OCI-LY3 (cell line): Measurements from ENCODE around the gene FAM181A.

Experiments
- EZH2phosphoT487 ChIP-seq: fragments of 200-600 bp; shearing (Covaris generic); IDR thresholded peaks from 2 replicates; pipeline ENCODE4 v1.6.1; 2018; ENCODE audit warnings: antibody characterized with exemption, mixed run types, low read depth
- TF ChIP-seq, protein P1 (sequence below): fragments of 200-600, 300-600 bp; sonication (generic); IDR thresholded peaks from 2 replicates; pipeline ENCODE4 v1.5.1; 2014; ENCODE audit warnings: antibody characterized with exemption, low read length, low read depth

DNA sequence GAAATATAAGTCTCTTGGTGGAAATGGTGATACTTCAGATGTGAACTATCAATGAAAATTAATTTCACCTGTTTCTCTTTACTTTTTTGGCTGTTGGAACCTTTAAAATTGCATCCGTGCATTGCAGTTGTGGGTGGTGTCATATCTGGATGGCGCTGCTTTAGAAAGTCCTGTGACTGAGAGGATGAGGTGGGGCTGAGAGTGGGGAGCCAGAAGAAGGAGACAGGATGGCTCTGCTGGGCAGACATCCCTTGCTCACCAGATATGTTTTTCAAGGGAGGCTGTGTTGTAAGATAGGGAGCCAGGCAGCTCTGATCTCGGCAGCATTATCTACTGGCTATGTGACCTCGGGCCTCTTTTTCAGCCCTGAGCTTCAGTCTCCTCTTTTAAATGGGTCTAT lies 36.5 kb downstream of the FAM181A start:
- TF ChIP-seq, protein P1, sequence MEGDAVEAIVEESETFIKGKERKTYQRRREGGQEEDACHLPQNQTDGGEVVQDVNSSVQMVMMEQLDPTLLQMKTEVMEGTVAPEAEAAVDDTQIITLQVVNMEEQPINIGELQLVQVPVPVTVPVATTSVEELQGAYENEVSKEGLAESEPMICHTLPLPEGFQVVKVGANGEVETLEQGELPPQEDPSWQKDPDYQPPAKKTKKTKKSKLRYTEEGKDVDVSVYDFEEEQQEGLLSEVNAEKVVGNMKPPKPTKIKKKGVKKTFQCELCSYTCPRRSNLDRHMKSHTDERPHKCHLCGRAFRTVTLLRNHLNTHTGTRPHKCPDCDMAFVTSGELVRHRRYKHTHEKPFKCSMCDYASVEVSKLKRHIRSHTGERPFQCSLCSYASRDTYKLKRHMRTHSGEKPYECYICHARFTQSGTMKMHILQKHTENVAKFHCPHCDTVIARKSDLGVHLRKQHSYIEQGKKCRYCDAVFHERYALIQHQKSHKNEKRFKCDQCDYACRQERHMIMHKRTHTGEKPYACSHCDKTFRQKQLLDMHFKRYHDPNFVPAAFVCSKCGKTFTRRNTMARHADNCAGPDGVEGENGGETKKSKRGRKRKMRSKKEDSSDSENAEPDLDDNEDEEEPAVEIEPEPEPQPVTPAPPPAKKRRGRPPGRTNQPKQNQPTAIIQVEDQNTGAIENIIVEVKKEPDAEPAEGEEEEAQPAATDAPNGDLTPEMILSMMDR = no peak
- no peak for TF ChIP-seq EZH2phosphoT487
